ENCODE measurements around the gene LHX1. TPM values are rescaled to one million over a fixed set of nuclear protein-coding genes. Genes with fewer than 3 reads are reported as not detected.

The LHX1 gene
- total and polyA plus RNA-seq, 2 of the 8 experiments (the other 6 are each of a cell fraction or from before 2014, with no cell fraction given), result 0.26 to 0.93 TPM

DNA sequence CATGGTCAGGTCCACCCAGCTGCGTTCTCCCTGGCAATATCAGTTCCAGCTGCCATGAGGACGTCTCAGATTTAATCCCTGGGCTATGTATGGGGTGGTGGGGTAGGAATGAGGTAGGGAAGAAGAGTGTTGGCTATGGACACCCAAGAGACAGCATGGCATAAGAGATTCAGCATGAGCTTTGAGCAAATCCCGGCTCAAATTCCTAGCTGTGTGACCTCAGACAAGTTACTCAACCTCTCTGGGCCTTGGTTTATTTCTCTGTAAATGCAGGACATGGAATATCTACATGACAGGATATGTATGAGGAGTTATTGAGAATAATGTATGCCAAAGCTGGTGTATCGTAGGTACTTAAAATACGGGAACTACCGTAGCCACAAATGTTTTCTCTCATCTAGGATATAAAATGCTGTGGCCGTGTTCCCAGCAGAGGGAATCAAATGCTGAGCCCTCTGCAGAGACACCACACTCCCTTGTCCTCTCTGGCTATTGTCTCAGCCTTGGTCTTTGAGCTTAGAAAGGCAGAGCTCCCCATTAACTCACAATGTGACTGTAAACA lies 17.8 kb upstream of the LHX1 start (continued):
- no peak for TF ChIP-seq SP4 (IDR thresholded peaks at IDR 0.05; ENCODE audit: low read length)

Measured in H1 (cell line).